Measurements from ENCODE around the gene ENTREP3.
"Not testable (repeated sequence)": the region's sequence is repeated elsewhere in the genome, so short reads cannot be mapped to it uniquely, and the experiment has no call there.

Gene ENTREP3

GRCh38 chr1:155254228-155254713 lies 1.0 kb downstream of the ENTREP3 start:
- Histone ChIP-seq H3K4me3 (peak overlapping the region; percentile 57 to 88 (median 75)), H3K27ac (peak overlapping the region in 17 of 21 experiments; percentile 9 to 99 (median 95))

- Histone ChIP-seq H3K27ac (peak overlapping the region in 7 of 21 experiments; percentile 9 to 99 (median 94)), H3K4me3 (peak overlapping the region in 2 of 7 experiments; percentile 71)
These were observed 1.5 kb downstream of the ENTREP3 start for GRCh38 chr1:155253797-155254196.

GRCh38 chr1:155253208-155253607 lies 2.1 kb downstream of the ENTREP3 start:
- H3K4me3 ChIP-seq: no peak overlapping the region
- peak overlapping the region in 1 of 21 experiments; percentile 41 for H3K27ac ChIP-seq

GRCh38 chr1:155251566-155251965 lies 3.7 kb downstream of the ENTREP3 start:
- Histone ChIP-seq H3K4me3 (no peak overlapping the region), H3K27ac (peak overlapping the region in 2 of 21 experiments; percentile 21 to 72)

- H3K4me3 ChIP-seq: peak overlapping the region; percentile 2 to 41 (median 27)
- H3K27ac ChIP-seq: peak overlapping the region in 18 of 21 experiments; percentile 1 to 81 (median 72)
These were observed 4.4 kb downstream of the ENTREP3 start for GRCh38 chr1:155250633-155251449.

- Histone ChIP-seq H3K4me3 (peak overlapping the region; percentile 2 to 41 (median 27)), H3K27ac (peak overlapping the region in 18 of 21 experiments; percentile 1 to 81 (median 72))
These were observed 5.0 kb downstream of the ENTREP3 start for GRCh38 chr1:155250246-155250632.

- H3K27ac ChIP-seq: no peak overlapping the region
- H3K4me3 ChIP-seq: no peak overlapping the region
These were observed 7.4 kb downstream of the ENTREP3 start for GRCh38 chr1:155247667-155248553.

GRCh38 chr1:155246796-155247195 lies 8.5 kb downstream of the ENTREP3 start:
- H3K4me3 ChIP-seq, H3K27ac ChIP-seq: not testable (repeated sequence)

- Histone ChIP-seq H3K4me3 (peak overlapping the region; percentile 36 to 59 (median 54)), H3K27ac (peak overlapping the region in 20 of 21 experiments; percentile 17 to 94 (median 84))
These were observed 10.1 kb downstream of the ENTREP3 start for GRCh38 chr1:155245163-155245524.

- Histone ChIP-seq H3K4me3 (peak overlapping the region; percentile 36 to 59 (median 54)), H3K27ac (peak overlapping the region; percentile 55 to 94 (median 84))
These were observed 10.7 kb downstream of the ENTREP3 start for GRCh38 chr1:155244368-155245162.

GRCh38 chr1:155242805-155243358 lies 12.4 kb downstream of the ENTREP3 start:
- H3K27ac ChIP-seq: peak overlapping the region in 14 of 21 experiments; percentile 63 to 94 (median 83)

GRCh38 chr1:155241841-155242264 lies 13.4 kb downstream of the ENTREP3 start:
- Histone ChIP-seq H3K4me3 (no peak overlapping the region), H3K27ac (peak overlapping the region in 10 of 21 experiments; percentile 0 to 72 (median 58))

More at GRCh38 chr1:155242805-155243358, 12.4 kb downstream of the ENTREP3 start:
- peak overlapping the region in 1 of 7 experiments; percentile 56 for H3K4me3 ChIP-seq

- Histone ChIP-seq H3K27ac (peak overlapping the region in 13 of 21 experiments; percentile 0 to 72 (median 57)), H3K4me3 (peak overlapping the region; percentile 11 to 39 (median 30))
These were observed 14.1 kb downstream of the ENTREP3 start for GRCh38 chr1:155241069-155241679.

- no peak overlapping the region for H3K27ac ChIP-seq
- H3K4me3 ChIP-seq: no peak overlapping the region
These were observed 18.8 kb downstream of the ENTREP3 start for GRCh38 chr1:155236451-155236850.

GRCh38 chr1:155235375-155235774 lies 19.9 kb downstream of the ENTREP3 start:
- H3K4me3 ChIP-seq, H3K27ac ChIP-seq: not testable (repeated sequence)

- not testable (repeated sequence) for H3K4me3 ChIP-seq, H3K27ac ChIP-seq
These were observed 21.8 kb downstream of the ENTREP3 start for GRCh38 chr1:155233502-155233901.

GRCh38 chr1:155232001-155232978 lies 23.0 kb downstream of the ENTREP3 start:
- H3K4me3 ChIP-seq: not testable (repeated sequence)
- H3K27ac ChIP-seq: peak overlapping the region in 7 of 21 experiments; percentile 10 to 69 (median 39)
